RPMI8226 (cell line): Measurements from ENCODE around the gene GNPNAT1.
"Not testable (repeated sequence)": the region's sequence is repeated elsewhere in the genome, so short reads cannot be mapped to it uniquely, and the experiment has no call there.

Experiments used
- DNase-seq: peaks from one replicate; pipeline ENCODE4 v3.0.0-alpha.2; 2015

The GNPNAT1 gene

GRCh38 chr14:52789118-52789517, 2.3 kb downstream of the GNPNAT1 start:
- no peak for DNase-seq

GRCh38 chr14:52786887-52787286, 4.5 kb downstream of the GNPNAT1 start:
- DNase-seq, result no peak

- DNase-seq, result no peak
These were observed 8.2 kb downstream of the GNPNAT1 start for GRCh38 chr14:52783206-52783605.

- DNase-seq, result no peak
These were observed 9.8 kb downstream of the GNPNAT1 start for GRCh38 chr14:52781629-52782028.

- no peak for DNase-seq
These were observed 10.5 kb downstream of the GNPNAT1 start for GRCh38 chr14:52780893-52781292.

GRCh38 chr14:52778702-52779101, 12.7 kb downstream of the GNPNAT1 start:
- no peak for DNase-seq

GRCh38 chr14:52776816-52777215, 14.6 kb downstream of the GNPNAT1 start:
- no peak for DNase-seq

- no peak for DNase-seq
These were observed 21.5 kb downstream of the GNPNAT1 start for GRCh38 chr14:52769887-52770286.

GRCh38 chr14:52767058-52767833, 24.2 kb downstream of the GNPNAT1 start:
- no peak for DNase-seq

- DNase-seq, result not testable (repeated sequence)
These were observed 28.5 kb downstream of the GNPNAT1 start for GRCh38 chr14:52762923-52763322.

- DNase-seq, result no peak
These were observed 32.3 kb downstream of the GNPNAT1 start for GRCh38 chr14:52759145-52759544.

- DNase-seq, result no peak
These were observed 35.6 kb downstream of the GNPNAT1 start for GRCh38 chr14:52755607-52756316.

GRCh38 chr14:52748647-52749292, 42.6 kb downstream of the GNPNAT1 start:
- DNase-seq, result no peak

GRCh38 chr14:52741865-52742264, 49.5 kb downstream of the GNPNAT1 start:
- DNase-seq, result no peak

GRCh38 chr14:52740751-52741150, 50.7 kb downstream of the GNPNAT1 start:
- no peak for DNase-seq

- DNase-seq, result no peak
These were observed 53.0 kb downstream of the GNPNAT1 start for GRCh38 chr14:52738409-52738808.

- no peak for DNase-seq
These were observed 55.4 kb downstream of the GNPNAT1 start for GRCh38 chr14:52735921-52736489.

- no peak for DNase-seq
These were observed 57.6 kb downstream of the GNPNAT1 start for GRCh38 chr14:52733824-52734223.

GRCh38 chr14:52730709-52731111, 60.7 kb downstream of the GNPNAT1 start:
- peak; percentile 29 for DNase-seq

- peak; percentile 97 for DNase-seq
These were observed 61.3 kb downstream of the GNPNAT1 start, which contains the start of gene STYX for GRCh38 chr14:52729925-52730708. Gene STYX (plus strand): TSS chr14:52730166. CDS start chr14:52730475, 309 bp downstream.

GRCh38 chr14:52729585-52729924, 61.9 kb downstream of the GNPNAT1 start:
- no peak for DNase-seq

GRCh38 chr14:52729035-52729434, 62.4 kb downstream of the GNPNAT1 start:
- DNase-seq, result not testable (repeated sequence)

- not testable (repeated sequence) for DNase-seq
These were observed 63.9 kb downstream of the GNPNAT1 start for GRCh38 chr14:52727509-52727908.
